Astrocyte of the cerebellum (primary cell): ENCODE measurements around the gene RNGTT.
A peak's percentile ranks its signal among the peaks of the same experiment; 100 is the strongest.
"Not testable (repeated sequence)": the region's sequence is repeated elsewhere in the genome, so short reads cannot be mapped to it uniquely, and the experiment has no call there.

Experiments used
- DNase-seq: peaks from one replicate; pipeline ENCODE4 v3.0.0-alpha.2; 2011; ENCODE audit warnings: low read depth
- H3K4me3 ChIP-seq: 2 replicates; pipeline ENCODE4 v1.5.1; 2011; ENCODE audit warnings: mild to moderate bottlenecking, low read depth, low read length, moderate library complexity
- in situ Hi-C: cut with HindIII; loops from 2 replicates; pipeline ENCODE4 v1.10.0; 2017; ENCODE audit warnings: low sequenced_read_pairs
- TF ChIP-seq, protein P1 (sequence below): IDR thresholded peaks from 2 replicates; pipeline ENCODE4 v1.5.1; 2012; ENCODE audit warnings: low read length, low read depth, moderate library complexity, mild to moderate bottlenecking; ENCODE audit errors: missing control alignments

Gene RNGTT

DNA sequence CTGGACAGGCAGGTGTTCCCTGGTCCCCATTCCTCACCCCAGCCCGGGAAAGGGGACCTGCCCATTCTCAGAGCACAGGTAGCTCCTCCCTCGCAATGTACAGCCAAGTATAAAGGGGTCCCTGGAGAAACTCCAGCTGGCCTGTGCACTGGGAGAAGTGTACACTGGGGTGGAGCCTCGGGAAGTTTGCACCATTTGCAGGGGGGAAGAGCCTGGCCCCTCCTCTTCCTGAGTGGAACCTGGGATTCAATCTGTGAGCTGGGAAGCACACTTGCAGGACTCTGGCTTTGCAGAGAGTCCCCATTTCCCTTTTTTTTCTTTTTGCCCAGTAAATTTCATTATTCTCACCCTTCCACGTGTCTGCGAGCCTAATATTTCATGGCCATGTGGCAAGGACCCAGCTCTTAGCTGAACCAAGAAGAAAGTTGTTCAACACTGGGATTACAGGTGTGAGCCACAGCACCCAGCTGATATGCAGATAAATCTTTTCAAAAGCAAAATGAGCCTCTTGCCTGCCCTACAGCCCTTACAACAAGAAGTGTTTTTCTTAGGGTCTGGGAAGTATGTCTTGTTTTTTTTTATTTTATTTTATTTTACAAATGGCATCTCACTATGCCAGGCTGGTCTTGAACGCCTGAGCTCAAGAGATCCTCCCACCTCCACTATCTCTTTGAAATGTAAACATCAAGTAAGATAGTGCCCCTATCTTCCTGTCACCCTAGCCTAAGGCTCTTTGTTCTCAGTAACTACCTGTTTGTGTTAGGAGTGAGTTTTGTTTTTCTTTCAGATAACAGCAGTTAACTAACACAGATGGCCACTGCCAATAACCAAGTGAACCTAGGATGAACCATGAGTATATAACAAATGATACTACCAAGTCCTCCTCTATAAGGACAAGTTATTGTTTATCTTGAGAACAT lies 9.3 kb upstream of the RNGTT start:
- no peak for DNase-seq
- in situ Hi-C loops = no loop called here
- H3K4me3 ChIP-seq = no peak overlapping the region
- TF ChIP-seq, protein P1, sequence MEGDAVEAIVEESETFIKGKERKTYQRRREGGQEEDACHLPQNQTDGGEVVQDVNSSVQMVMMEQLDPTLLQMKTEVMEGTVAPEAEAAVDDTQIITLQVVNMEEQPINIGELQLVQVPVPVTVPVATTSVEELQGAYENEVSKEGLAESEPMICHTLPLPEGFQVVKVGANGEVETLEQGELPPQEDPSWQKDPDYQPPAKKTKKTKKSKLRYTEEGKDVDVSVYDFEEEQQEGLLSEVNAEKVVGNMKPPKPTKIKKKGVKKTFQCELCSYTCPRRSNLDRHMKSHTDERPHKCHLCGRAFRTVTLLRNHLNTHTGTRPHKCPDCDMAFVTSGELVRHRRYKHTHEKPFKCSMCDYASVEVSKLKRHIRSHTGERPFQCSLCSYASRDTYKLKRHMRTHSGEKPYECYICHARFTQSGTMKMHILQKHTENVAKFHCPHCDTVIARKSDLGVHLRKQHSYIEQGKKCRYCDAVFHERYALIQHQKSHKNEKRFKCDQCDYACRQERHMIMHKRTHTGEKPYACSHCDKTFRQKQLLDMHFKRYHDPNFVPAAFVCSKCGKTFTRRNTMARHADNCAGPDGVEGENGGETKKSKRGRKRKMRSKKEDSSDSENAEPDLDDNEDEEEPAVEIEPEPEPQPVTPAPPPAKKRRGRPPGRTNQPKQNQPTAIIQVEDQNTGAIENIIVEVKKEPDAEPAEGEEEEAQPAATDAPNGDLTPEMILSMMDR = no peak

DNA sequence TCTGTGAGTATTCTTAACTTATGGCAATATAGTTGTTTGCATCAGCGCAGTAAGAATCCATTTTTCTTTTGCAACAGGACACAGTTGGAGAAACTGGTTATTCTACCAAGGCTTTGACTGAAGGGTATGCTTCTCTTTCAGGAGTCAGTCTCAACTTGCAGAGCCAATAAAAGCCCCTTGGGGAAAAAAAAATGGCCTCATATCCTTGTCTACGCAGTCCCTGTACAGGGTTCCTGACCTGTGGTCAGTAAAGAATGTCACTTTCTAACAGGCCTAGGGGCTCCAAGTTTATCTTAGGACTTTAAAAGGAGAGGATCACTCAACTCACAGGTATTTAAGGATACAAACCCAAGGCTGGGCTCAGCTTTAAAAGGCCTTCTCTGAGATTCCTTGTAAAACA lies 6.9 kb upstream of the RNGTT start:
- no peak for DNase-seq
- TF ChIP-seq, protein P1 = no peak
- no peak overlapping the region for H3K4me3 ChIP-seq
- in situ Hi-C loops = no loop called here

DNA sequence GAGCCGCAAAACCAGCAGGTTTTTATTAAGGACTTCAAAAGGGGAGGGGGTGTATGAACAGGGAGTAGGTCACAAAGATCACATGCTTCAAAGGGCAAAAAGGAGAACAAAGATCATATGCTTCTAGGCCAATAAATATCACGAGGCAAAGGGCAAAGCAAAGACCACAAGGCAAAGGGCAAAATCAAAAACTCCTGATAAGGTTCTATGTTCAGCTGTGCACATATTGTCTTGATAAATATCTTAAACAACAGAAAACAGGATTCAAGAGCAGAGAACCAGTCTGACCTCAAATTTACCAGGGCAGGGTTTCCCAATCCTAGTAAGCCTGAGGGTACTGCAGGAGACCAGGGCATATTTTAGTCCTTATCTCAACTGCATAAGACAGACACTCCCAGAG lies 5.8 kb upstream of the RNGTT start:
- H3K4me3 ChIP-seq, in situ Hi-C loops, DNase-seq: not testable (repeated sequence)

DNA sequence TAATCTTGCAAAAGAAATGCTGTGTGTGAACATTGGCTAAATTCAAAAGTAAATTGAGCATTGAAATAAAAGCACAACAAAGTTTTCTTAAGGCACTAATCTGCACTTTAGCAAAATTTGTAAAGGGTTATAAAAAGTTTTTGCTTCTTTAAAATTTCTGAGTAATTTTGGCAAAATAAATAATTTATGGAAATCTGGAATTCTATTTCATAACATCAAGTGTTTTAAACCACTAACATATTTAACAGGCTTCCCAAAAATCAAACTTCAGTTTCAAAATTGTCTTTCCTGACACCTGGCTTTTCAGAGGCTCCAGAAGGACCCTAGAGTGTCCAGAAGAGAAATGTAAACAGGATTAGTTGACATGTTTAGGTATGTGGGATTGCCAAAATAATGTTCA lies 4.5 kb upstream of the RNGTT start:
- no peak for DNase-seq
- TF ChIP-seq, protein P1 = no peak
- in situ Hi-C loops = no loop called here
- H3K4me3 ChIP-seq = no peak overlapping the region

DNA sequence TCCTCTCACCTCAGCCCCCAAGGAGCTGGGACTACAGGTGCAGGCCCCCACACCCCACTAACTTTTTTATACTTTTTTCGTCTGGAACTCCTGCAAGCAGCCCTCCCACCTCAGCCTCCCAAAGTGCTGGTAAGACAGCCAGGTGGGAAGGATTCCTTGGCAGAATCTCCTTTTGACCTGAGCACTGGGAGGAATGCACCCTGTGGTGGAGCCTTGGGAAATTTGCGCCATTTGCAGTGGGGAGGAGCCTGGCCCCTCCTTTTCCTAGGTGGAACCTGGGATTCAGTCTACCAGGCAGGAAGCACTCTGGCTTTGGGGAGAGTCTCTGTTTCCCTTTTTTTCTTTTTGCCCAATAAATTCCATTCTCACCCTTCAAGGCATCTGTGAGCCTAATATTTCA lies 2.3 kb upstream of the RNGTT start:
- in situ Hi-C loops = no loop called here
- H3K4me3 ChIP-seq = no peak overlapping the region
- no peak for DNase-seq
- TF ChIP-seq, protein P1 = no peak

DNA sequence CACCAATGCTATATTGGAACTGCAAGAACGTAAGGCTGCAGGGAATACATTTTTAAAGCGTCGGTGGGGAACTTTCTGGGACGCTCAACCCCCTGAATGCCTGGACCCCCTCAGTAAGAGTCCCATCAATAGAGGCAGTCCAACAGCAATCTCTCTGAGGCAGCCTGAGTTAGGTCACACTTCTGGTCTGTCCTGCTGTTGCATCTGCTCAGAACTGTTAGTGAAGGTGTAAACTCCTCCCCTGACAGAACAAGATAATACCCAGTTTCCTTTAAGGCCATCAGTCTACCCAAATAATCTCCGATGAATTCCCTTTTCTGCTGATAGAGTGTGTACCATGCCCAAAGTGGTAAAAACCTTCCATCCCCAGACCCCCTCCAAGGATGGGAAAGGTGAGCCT lies 1.1 kb upstream of the RNGTT start:
- TF ChIP-seq, protein P1 = no peak
- in situ Hi-C loops = no loop called here
- no peak for DNase-seq
- peak overlapping the region; percentile 86 for H3K4me3 ChIP-seq

DNA sequence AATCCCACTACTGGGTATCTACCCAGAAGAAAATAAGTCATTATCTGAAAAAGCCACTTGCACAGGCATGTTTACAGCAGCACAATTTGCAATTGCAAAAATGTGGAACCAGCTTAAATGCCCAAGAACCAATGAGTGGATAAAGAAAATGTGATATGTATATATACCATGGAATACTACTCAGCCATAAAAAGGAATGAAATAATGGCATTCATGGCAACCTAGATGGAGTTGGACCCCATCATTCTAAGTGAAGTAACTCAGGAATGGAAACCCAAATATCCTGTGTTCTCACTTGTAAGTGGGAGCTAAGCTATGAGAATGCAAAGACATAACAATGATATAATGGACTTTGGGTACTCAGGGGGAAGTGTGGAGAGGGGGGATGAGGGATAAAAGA lies 4.6 kb downstream of the RNGTT start:
- no peak for DNase-seq
- in situ Hi-C loops = no loop called here
- H3K4me3 ChIP-seq = no peak overlapping the region
- TF ChIP-seq, protein P1 = no peak
